Left ventricle myocardium inferior (tissue), 1 donor: Measurements from ENCODE around the gene FANCM. TPM values are rescaled to one million over a fixed set of nuclear protein-coding genes. Genes with fewer than 3 reads are reported as not detected.

Source experiments
- DNase-seq: peaks from one replicate; pipeline ENCODE4 v3.0.0-alpha.2; 2020
- H3K27ac ChIP-seq: fragments of 200-600 bp; replicated peaks from 2 replicates; pipeline ENCODE4 v1.8.0; 2021
- H3K27me3 ChIP-seq: fragments of 200-600 bp; 2 replicates; pipeline ENCODE4 v1.8.0; 2021; ENCODE audit warnings: low read depth
- H3K36me3 ChIP-seq: fragments of 200-600 bp; 2 replicates; pipeline ENCODE4 v1.8.0; 2021
- H3K4me1 ChIP-seq: fragments of 200-600 bp; 2 replicates; pipeline ENCODE4 v1.8.0; 2021
- H3K4me3 ChIP-seq: fragments of 200-600 bp; 2 replicates; pipeline ENCODE4 v1.8.0; 2021; ENCODE audit warnings: mild to moderate bottlenecking, moderate library complexity
- H3K9me3 ChIP-seq: fragments of 200-600 bp; replicated peaks from 2 replicates; pipeline ENCODE4 v1.8.0; 2021
- intact Hi-C: fragments of 100-400 bp; cut with micrococcal nuclease; formaldehyde crosslinking; loops from one replicate; pipeline ENCODE4 v1.11.0; 2022
- total RNA-seq: library from RNA; stranded (reverse); fragmentation: NEBNext Ultra II Directional; extraction: Animal tissue kit (Norgen Biotek cat#: 25700); gene quantifications from one replicate; pipeline ENCODE4 v1.2.1, GENCODE V29; 2021
- TF ChIP-seq, protein P1 (sequence below): fragments of 200-600 bp; IDR thresholded peaks from 2 replicates; pipeline ENCODE4 v1.8.0; 2021; ENCODE audit warnings: antibody characterized with exemption, mild to moderate bottlenecking, borderline replicate concordance
- donor health status: DM: no; HTN: yes; CAD: no; lungs with severe emphysema.

FANCM gene
- total RNA-seq, 1 donor from 2014 or later: 2.7 TPM

DNA sequence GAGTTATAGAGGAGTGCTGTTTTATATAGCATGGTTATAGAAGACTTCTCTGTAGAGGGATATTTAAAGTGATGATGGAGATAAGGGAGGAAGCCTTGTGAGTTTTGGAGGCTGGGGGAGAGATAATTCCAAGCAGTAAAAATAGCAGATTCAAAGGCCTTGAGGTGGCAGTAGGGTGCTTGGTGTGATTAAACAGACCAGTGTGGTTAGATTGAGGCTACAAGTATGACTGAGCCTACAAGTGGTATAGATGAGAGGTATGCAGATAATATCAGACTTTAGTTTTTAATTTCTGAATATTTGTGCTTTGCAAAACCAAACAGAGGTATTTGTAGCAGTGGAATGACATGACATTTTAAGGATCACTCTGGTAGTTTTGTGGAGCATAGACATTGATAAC lies 20.3 kb downstream of the FANCM start:
- Histone ChIP-seq H3K27ac (no peak overlapping the region), H3K4me1 (no peaks in the 10 kb centered on the region), H3K36me3 (no peaks in the 10 kb centered on the region), H3K4me3 (no peak overlapping the region), H3K27me3 (no peaks in the 10 kb centered on the region), H3K9me3 (no peaks in the 10 kb centered on the region)
- DNase-seq: no peak
- intact Hi-C loops: no loop called here
- TF ChIP-seq, protein P1, sequence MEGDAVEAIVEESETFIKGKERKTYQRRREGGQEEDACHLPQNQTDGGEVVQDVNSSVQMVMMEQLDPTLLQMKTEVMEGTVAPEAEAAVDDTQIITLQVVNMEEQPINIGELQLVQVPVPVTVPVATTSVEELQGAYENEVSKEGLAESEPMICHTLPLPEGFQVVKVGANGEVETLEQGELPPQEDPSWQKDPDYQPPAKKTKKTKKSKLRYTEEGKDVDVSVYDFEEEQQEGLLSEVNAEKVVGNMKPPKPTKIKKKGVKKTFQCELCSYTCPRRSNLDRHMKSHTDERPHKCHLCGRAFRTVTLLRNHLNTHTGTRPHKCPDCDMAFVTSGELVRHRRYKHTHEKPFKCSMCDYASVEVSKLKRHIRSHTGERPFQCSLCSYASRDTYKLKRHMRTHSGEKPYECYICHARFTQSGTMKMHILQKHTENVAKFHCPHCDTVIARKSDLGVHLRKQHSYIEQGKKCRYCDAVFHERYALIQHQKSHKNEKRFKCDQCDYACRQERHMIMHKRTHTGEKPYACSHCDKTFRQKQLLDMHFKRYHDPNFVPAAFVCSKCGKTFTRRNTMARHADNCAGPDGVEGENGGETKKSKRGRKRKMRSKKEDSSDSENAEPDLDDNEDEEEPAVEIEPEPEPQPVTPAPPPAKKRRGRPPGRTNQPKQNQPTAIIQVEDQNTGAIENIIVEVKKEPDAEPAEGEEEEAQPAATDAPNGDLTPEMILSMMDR: no peak

DNA sequence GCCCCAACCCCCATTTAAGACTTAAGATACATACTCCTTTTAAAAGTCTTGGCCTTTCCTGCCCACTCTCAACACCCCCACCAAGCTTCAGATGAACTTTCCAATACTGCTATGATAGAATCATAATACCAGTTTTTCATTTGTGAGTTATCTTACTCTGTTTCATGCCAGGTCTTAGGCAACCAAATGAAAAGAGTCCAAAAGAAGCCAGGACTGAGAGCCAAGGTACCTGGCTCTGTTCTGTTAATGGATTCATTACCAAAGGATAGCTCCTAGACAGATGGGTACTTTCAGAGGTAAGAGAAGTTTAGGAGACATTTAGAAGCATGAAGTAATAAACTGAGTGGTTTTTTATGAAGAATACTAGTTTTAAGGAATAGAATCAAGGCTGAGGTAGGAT lies 34.2 kb downstream of the FANCM start:
- no peak for DNase-seq
- H3K27me3 ChIP-seq: no peaks in the 10 kb centered on the region
- H3K36me3 ChIP-seq: peaks cover 27% of the 10 kb centered on the region
- no peak overlapping the region for H3K27ac ChIP-seq
- H3K4me3 ChIP-seq: no peak overlapping the region
- no peaks in the 10 kb centered on the region for H3K9me3 ChIP-seq
- TF ChIP-seq, protein P1: no peak
- intact Hi-C loops: no loop called here
- H3K4me1 ChIP-seq: no peaks in the 10 kb centered on the region

DNA sequence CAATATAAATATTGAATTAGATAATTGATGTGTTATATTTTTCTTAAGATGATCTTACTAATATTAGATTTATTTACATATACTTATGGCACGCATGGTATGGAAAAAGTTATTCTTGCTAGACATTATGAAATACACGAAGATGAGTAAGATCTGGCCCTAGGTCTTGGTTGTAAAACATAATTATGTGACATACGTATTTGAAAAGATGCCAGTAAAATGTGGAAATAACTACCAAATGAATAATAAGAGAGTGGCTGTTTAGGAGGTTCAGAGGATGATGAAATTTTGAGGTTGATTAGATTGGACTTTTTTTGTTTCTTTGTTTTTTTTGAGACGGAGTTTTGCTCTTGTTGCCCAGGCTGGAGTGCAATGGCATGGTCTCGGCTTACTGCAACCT lies 41.3 kb downstream of the FANCM start:
- intact Hi-C loops: no loop called here
- Histone ChIP-seq H3K36me3 (no peaks in the 10 kb centered on the region), H3K4me3 (no peak overlapping the region), H3K27me3 (no peaks in the 10 kb centered on the region), H3K4me1 (no peaks in the 10 kb centered on the region), H3K9me3 (no peaks in the 10 kb centered on the region), H3K27ac (no peak overlapping the region)
- TF ChIP-seq, protein P1: no peak
- no peak for DNase-seq

DNA sequence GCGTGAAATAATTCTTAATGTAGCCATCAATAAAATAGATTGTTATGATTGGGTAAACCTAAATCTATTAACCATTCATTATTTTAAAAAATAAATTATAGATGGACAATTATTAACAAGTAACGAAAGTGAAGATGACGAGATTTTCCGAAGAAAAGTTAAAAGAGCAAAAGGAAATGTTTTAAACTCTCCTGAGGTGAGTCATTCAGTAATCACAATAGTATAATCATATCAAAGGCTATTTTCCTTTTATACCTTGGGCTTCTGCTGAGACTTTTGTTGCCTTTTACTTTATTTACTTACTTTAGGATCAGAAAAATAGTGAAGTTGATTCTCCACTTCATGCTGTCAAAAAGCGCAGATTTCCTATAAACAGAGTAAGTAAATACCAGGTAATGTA lies 45.6 kb downstream of the FANCM start:
- DNase-seq: no peak
- H3K4me3 ChIP-seq: no peak overlapping the region
- intact Hi-C loops: no loop called here

DNA sequence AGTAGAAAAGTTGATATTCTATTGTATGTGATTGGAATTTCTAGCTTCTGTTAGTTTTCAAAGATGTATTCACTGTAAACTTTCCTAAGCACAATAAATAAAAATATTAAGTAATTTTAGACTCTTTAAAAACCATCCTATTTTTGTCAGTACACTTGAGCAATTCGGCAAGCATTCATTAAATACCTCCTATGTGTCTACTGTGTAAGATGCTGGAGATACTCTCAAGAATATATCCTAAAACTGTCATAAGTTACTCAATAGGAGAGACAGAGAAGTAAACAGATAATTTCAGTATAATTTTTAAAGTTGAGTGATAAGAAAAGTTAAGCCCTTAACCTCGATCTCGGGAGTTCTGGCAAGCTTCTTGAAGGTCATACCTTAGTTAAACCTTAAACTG lies 46.1 kb downstream of the FANCM start:
- Histone ChIP-seq H3K4me3 (no peak overlapping the region), H3K9me3 (no peaks in the 10 kb centered on the region), H3K4me1 (no peaks in the 10 kb centered on the region), H3K27ac (no peak overlapping the region), H3K36me3 (no peaks in the 10 kb centered on the region), H3K27me3 (no peaks in the 10 kb centered on the region)
- no peak for DNase-seq
- TF ChIP-seq, protein P1: no peak
- intact Hi-C loops: no loop called here

More for the DNA sequence above, 45.6 kb downstream of the FANCM start:
- Histone ChIP-seq H3K36me3 (no peaks in the 10 kb centered on the region), H3K27me3 (no peaks in the 10 kb centered on the region), H3K4me1 (no peaks in the 10 kb centered on the region), H3K27ac (no peak overlapping the region), H3K9me3 (no peaks in the 10 kb centered on the region)
- TF ChIP-seq, protein P1: no peak
